Measurements from ENCODE around the gene DPP6. TPM values are rescaled to one million over a fixed set of nuclear protein-coding genes. Genes with fewer than 3 reads are reported as not detected.
A peak's percentile ranks its signal among the peaks of the same experiment; 100 is the strongest.

The DPP6 gene
- total RNA-seq, 1 donor from 2014 or later, result 0.05 TPM

DNA sequence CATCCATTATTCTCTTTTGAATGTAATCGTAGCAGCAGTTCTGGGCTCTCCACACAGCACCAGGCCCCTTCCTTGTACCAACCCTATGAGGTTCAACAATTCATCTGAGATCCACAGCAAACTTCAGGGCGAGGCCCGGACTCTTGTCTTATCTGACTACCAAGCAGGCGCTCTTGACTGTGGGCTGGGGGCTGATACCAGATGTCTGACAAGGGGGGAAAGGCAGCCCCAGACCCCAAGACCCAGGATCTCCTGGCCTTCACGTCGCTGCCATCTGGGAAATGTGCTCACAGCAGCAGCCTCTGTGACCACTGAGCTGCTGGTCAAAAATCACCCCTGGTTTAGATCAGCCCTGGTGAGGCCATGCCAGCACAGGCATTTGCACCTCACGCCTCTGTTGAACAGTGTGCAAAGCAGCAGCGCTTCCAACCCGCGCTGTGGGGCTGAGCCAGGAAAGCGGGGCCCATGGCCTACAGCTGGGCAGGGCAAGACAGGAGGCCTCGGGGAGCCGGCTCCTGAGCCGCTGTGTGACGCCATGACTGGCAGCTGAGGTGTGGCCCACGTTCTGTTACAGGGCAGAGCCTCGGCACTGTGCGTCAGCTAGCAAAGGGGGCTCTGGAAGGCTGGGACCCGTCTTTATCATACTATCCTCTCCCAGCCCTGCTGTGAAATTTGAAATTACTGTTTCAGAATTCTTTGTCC, 806.8 kb downstream of the DPP6 start:
- no peak for DNase-seq (ENCODE audit: low read depth)

DNA sequence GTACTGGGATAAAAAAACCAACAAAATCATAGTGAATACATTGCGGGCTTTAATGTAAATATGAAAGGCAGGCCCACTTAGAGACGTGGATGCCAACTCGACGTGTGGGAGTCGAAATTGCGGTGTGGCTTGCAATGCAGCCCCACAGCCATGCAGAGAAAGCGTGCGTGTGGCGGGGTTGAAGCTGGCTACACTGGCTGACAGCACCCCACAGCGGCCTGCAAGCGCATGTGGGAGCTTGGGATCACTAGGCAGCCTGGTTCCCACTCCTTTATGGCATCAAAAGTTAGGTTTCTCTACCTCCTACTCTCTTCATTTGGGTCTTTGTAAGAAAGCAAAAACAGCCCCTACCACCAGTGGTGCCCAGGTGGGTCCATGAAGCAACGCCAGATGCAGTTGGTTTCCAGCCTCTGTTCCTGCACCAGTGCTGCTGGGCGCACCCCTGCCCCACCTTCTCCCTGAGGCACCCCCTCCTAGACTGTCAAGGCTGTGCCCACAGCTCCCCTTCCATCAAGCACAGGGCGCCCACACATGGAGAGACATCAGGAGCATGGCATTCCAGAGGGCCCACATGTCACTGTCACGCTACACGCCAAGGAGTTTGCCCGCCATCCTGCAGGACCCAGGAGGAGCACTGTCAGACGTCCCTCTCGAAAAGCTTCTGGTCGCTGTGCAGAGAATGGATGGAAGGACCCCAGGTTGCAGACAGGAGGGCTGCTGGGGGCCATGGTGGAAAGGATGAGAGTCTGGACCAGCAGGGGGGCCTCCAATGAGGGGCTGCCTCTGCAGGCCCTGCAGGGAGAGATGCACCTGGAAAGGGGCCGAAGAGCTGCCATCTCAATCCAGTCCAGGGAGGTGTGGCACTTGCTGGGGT, 807.8 kb downstream of the DPP6 start:
- no peak for DNase-seq (ENCODE audit: low read depth)

GRCh38 chr7:154860621-154861375, 808.6 kb downstream of the DPP6 start:
- DNase-seq (ENCODE audit: low read depth), result no peak

DNA sequence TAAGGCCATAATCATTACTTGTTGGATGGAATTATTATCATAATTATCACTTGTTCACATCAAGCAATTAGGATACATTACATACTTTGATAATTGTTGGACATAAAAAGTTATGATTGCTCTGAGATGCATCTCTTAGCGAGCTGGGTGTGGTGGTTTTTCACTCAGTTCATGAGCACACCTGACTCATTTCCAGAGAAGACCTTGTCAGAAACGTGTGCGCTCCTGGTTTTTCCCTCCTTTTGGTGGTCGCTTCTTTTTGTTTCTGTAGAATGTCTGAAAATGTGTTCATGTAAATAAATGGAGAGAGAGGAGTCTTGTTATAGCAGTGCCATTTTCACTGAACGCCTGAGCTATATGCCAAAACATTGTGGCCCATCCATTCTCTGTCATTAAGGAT, 809.4 kb downstream of the DPP6 start:
- no peak for DNase-seq (ENCODE audit: low read depth)

GRCh38 chr7:154862153-154862791, 810.1 kb downstream of the DPP6 start:
- DNase-seq (ENCODE audit: low read depth), result no peak

- DNase-seq (ENCODE audit: low read depth), result no peak
Measured at GRCh38 chr7:154863766-154864522, 811.7 kb downstream of the DPP6 start.

GRCh38 chr7:154864523-154864891, 812.3 kb downstream of the DPP6 start:
- DNase-seq (ENCODE audit: low read depth), result peak; percentile 58

DNA sequence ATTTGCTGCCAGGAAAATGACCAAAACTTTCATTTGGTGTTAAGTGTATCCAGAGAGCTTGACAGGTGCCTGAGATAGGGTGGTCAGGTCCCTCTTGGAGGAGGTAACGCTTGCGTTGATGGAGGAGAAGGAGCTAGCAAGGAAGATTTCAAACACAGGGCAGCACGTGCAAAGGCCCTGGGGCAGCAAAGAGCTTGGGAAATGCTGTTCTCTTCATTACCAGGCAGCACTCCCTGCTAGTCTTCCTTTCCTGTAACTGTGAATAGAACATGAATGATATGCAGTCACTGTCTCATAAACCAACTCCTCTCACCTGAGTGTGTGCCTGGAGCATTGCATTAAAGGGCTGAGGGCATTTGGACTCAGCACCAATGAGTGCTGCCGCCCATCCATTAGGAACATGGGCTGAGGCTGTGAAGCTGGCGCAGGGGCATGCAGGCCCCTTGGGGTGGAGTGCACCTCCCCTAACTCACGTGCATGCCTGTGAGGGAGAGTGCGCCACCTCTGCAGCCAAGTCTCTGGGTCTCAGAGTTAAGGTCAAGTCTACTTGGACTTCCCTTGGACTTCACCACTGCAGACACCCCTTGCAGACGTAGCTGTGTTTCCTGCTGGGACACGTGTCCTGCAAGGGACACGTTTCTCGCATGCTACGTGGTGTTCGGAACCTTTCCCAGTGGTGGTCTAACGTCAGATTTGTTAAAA, 813.9 kb downstream of the DPP6 start:
- DNase-seq (ENCODE audit: low read depth), result no peak

GRCh38 chr7:154867068-154867467, 814.9 kb downstream of the DPP6 start:
- DNase-seq (ENCODE audit: low read depth), result no peak

DNA sequence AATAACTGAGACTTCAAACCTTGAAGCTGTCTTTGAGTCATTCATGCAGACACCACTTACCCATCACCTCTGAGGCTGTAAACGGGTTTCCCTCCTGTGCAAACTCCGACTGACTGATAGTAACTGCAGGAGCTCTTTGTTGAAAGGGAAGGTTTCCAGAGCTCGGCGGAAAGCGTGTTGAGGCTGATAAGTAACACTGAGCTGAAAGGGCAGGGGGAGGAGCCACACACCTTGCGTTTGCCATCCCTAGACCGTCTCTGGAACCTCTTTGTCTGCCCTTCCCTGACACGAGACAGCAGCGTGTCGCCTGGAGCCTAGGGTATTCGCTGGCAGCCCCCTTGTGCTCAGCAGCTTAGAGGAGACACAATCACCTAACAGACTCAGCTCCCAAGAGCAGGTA, 816.7 kb downstream of the DPP6 start:
- DNase-seq (ENCODE audit: low read depth), result no peak

DNA sequence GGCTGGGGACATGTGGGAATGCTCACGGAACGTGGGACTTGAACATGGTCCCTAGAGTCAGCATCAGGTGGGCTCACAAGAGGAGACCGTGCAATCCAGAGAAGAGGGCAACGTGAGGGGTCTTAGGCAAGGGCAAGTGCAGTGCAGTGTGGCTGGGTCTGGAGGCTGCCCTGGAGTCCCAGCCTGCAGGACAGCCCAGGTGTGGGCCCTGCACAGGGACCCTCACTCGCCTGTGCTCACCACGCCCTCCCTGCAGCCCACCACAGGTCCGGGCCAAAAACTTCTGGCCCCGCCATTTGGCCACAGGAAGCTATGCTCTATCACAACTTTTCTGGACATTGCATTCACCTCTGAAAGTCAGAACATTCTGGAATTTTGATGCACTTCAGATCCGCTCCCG, 817.2 kb downstream of the DPP6 start:
- DNase-seq (ENCODE audit: low read depth), result no peak

- no peak for DNase-seq (ENCODE audit: low read depth)
Measured at GRCh38 chr7:154871507-154871906, 819.3 kb downstream of the DPP6 start.

DNA sequence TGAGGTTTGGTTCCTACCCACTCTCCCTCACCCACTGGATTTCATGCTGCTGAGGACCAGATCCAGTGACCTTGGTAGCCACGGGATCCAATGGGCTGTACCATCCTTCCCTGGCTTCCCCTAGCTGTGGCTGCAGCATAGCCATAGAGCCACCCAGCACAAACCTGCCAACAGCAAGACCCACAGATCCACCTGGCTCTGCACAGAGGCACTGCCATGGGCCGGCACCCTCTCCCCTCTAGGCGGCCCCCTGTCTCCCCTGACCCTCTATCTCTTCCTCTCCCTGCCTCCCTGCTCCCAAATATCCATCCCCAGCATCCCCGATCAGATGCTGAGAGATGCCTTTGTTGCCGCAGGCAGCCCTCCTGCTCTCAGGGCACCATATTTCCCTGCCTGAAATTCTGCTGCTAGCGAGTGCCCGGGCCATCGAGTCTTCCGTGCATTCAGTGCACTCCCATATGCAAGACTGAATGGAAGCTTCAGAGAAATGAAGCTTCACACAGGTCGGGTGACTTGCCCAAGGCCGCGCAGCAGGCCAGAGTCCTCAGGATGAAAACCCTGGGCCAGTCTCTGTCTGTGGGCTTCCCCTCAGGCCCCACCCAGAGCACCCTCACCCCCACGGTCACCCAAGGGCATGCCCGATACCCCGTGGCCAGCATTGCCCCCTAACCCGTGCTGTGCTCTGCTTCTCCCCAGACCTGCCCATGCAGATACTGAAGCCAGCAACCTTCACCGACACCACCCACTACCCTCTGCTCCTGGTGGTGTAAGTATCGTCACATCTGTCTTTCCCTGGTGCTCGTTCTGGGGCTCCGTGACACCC, 819.9 kb downstream of the DPP6 start:
- DNase-seq (ENCODE audit: low read depth), result no peak

- no peak for DNase-seq (ENCODE audit: low read depth)
Measured at GRCh38 chr7:154872811-154873499, 820.8 kb downstream of the DPP6 start.

DNA sequence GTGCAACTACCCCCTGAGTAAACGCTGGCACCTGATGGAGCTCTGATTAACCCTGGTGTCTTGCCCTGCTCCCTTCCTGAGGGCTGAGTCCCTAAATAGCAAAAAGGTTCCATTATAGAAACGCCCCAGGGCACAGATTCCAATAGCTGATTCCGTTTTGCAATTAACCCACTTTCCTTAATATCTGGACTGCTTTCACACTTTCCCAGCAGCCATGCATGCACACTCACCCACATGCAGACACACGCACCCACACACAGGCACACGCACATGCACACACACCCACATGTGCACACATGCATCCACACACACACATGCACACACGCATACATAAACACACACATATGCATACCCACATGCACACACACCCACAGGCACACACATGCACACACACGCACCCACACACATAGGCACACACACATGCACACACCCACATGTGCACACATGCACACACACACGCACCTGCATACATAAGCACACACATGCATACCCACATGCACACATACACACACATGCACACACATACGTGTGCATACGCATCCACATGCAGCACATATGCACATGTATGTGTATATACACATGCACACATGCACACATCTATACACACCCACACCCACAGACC, 821.4 kb downstream of the DPP6 start:
- no peak for DNase-seq (ENCODE audit: low read depth)

DNA sequence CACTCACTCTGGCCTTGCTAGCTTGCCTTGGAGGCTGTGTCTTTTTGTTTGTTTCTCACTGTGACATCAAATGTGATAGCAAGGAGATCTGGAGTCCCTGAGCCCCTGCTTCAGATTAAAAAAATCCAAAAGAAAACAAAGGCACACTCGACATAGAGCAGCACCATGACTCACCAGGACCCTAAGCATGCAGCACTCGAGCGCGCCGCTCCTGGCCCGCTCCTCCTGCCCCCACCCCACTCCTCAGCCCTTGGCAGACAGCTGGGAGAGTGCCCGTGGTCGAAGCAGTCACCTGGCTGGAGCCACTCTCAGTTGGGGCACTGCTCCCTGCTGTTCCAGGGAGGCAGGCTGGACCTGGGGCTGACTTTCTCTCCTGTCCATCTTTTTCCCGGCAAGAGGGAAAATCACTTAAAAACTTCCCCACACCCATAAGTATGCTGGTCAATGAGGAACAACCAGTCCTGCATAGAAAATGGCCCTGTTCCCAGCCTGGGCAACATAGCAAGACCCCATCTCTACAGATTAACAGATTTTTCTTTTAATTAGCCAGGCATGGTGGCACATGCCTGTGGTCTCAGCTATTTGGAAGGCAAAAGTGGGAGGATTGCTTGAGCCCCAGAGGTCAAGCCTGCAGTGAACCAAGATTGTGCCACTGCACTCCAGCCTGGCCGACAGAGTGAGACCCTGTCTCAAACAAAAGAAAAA, 822.4 kb downstream of the DPP6 start:
- no peak for DNase-seq (ENCODE audit: low read depth)

DNA sequence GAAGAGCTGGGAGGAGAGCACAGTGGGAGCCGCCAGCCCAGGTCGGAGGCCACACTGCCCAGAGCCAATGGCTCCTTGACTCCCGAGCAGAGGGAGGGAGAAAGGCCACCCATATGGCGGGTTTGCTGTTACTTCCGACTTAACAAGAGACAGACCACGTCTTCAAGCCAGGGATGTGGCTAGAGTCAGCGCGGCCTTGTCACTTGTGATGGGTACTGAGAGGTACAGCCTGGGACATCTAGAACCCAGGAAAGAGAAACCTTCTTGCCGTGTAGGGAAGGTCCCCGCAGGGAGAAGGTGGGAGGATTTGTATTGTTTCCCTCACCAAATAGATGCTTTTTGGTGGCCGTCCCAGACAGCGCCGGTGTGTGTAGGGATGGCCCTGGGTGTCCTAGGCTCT, 823.1 kb downstream of the DPP6 start:
- no peak for DNase-seq (ENCODE audit: low read depth)

- no peak for DNase-seq (ENCODE audit: low read depth)
Measured at GRCh38 chr7:154876516-154876915, 824.3 kb downstream of the DPP6 start.

Measured in renal cortical epithelial cell (primary cell).